ENCODE results near the gene COX6A1. TPM values are rescaled to one million over a fixed set of nuclear protein-coding genes. Genes with fewer than 3 reads are reported as not detected.

COX6A1 gene
- total RNA-seq, 4 donors from 2014 or later, result 175 to 1,520 (median 1,006) TPM

GRCh38 chr12:120488057-120488640 lies 50.2 kb downstream of the COX6A1 start:
- Histone ChIP-seq H3K4me1 (no peaks in the 10 kb centered on the region), H3K27me3 (no peaks in the 10 kb centered on the region), H3K9me3 (no peaks in the 10 kb centered on the region), H3K27ac (no peak overlapping the region), H3K4me3 (no peak overlapping the region), H3K36me3 (no peaks in the 10 kb centered on the region)
- no peak for DNase-seq
- TF ChIP-seq POLR2A (IDR thresholded peaks at IDR 0.05), result no peak
- TF ChIP-seq, protein P1, sequence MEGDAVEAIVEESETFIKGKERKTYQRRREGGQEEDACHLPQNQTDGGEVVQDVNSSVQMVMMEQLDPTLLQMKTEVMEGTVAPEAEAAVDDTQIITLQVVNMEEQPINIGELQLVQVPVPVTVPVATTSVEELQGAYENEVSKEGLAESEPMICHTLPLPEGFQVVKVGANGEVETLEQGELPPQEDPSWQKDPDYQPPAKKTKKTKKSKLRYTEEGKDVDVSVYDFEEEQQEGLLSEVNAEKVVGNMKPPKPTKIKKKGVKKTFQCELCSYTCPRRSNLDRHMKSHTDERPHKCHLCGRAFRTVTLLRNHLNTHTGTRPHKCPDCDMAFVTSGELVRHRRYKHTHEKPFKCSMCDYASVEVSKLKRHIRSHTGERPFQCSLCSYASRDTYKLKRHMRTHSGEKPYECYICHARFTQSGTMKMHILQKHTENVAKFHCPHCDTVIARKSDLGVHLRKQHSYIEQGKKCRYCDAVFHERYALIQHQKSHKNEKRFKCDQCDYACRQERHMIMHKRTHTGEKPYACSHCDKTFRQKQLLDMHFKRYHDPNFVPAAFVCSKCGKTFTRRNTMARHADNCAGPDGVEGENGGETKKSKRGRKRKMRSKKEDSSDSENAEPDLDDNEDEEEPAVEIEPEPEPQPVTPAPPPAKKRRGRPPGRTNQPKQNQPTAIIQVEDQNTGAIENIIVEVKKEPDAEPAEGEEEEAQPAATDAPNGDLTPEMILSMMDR (IDR thresholded peaks at IDR 0.05), result no peak

GRCh38 chr12:120489018-120489417 lies 51.1 kb downstream of the COX6A1 start:
- H3K27me3 ChIP-seq, result no peaks in the 10 kb centered on the region
- no peak overlapping the region for H3K27ac ChIP-seq
- no peaks in the 10 kb centered on the region for H3K9me3 ChIP-seq
- TF ChIP-seq, protein P1 (IDR thresholded peaks at IDR 0.05), result no peak
- no peak for TF ChIP-seq POLR2A (IDR thresholded peaks at IDR 0.05)
- no peaks in the 10 kb centered on the region for H3K36me3 ChIP-seq
- H3K4me3 ChIP-seq, result no peak overlapping the region
- peak in 1 of 3 donors; percentile 48 for DNase-seq
- H3K4me1 ChIP-seq, result no peaks in the 10 kb centered on the region

GRCh38 chr12:120490325-120490724 lies 52.4 kb downstream of the COX6A1 start:
- TF ChIP-seq POLR2A (IDR thresholded peaks at IDR 0.05), result no peak
- TF ChIP-seq, protein P1 (IDR thresholded peaks at IDR 0.05), result no peak
- no peak overlapping the region for H3K4me3 ChIP-seq
- no peaks in the 10 kb centered on the region for H3K9me3 ChIP-seq
- no peak for DNase-seq
- H3K27ac ChIP-seq, result no peak overlapping the region
- H3K27me3 ChIP-seq, result no peaks in the 10 kb centered on the region
- peaks cover 0 to 4% (median 0%) of the 10 kb centered on the region in 4 donors for H3K4me1 ChIP-seq
- H3K36me3 ChIP-seq, result no peaks in the 10 kb centered on the region

Other genes starting within 250 kb of the COX6A1 start
- 100 to 1,000 TPM in 3 of 4 donors, 10 to 100 TPM in 1; 64.1 to 171 (median 126) TPM for gene GCN1, start 243.4 kb upstream of the COX6A1 start, total RNA-seq
- 1,000 to 10,000 TPM; 1,101 to 2,555 (median 1,343) TPM for gene RPLP0, start 237.0 kb upstream of the COX6A1 start, total RNA-seq
- 100 to 1,000 TPM; 138 to 204 (median 177) TPM for gene PXN, start 172.4 kb upstream of the COX6A1 start, total RNA-seq
- gene RNU4-2, start 146.2 kb upstream of the COX6A1 start, total RNA-seq, result under 1 TPM; under 0.01 TPM
- gene RNU4-1, start 144.9 kb upstream of the COX6A1 start, total RNA-seq, result under 1 TPM; under 0.01 TPM
- 1 to 10 TPM; 3.2 to 6.3 (median 4.2) TPM for gene SIRT4, start 135.8 kb upstream of the COX6A1 start, total RNA-seq
- gene PLA2G1B, start 110.3 kb upstream of the COX6A1 start, total RNA-seq, result not detected
- 1 to 10 TPM; 1.6 to 5.8 (median 4.2) TPM for gene MSI1, start 68.9 kb upstream of the COX6A1 start, total RNA-seq
- gene TRIAP1, start 8.3 kb downstream of the COX6A1 start, total RNA-seq, result 10 to 100 TPM in 1 of 4 donors, 1 to 10 TPM in 3; 4.5 to 19.0 (median 6.4) TPM
- gene GATC, start 8.3 kb downstream of the COX6A1 start, total RNA-seq, result 10 to 100 TPM; 18.6 to 37.1 (median 27.3) TPM
- 100 to 1,000 TPM in 1 of 4 donors, 10 to 100 TPM in 3; 59.9 to 144 (median 78.1) TPM for gene SRSF9, start 31.6 kb downstream of the COX6A1 start, total RNA-seq
- 100 to 1,000 TPM; 128 to 212 (median 199) TPM for gene DYNLL1, start 58.0 kb downstream of the COX6A1 start, total RNA-seq
- gene COQ5, start 91.0 kb downstream of the COX6A1 start, total RNA-seq, result 10 to 100 TPM; 22.6 to 40.4 (median 28.6) TPM
- gene RNF10, start 96.2 kb downstream of the COX6A1 start, total RNA-seq, result 100 to 1,000 TPM; 220 to 375 (median 305) TPM
- 10 to 100 TPM; 22.5 to 75.9 (median 48.8) TPM for gene POP5, start 143.3 kb downstream of the COX6A1 start, total RNA-seq
- 1 to 10 TPM in 1 of 4 donors, under 1 TPM in 2, not detected in 1; 0.54 to 3.3 (median 0.95) TPM for gene CABP1, start 202.5 kb downstream of the COX6A1 start, total RNA-seq
- gene MLEC, start 249.0 kb downstream of the COX6A1 start, total RNA-seq, result 100 to 1,000 TPM in 2 of 4 donors, 10 to 100 TPM in 2; 87.3 to 123 (median 104) TPM

All from Peyer's patch (tissue), 4 donors.